Loucy (cell line): Measurements from ENCODE around the gene STAC.

Source experiments
- H2AFZ ChIP-seq: fragments of 200-600 bp; sonication (generic); 2 replicates; pipeline ENCODE4 v1.6.0; 2016; ENCODE audit warnings: antibody characterized with exemption, mild to moderate bottlenecking, low read length, moderate library complexity
- H3F3A ChIP-seq: fragments of 200-600 bp; 2 replicates; pipeline ENCODE4 v1.6.0; 2016; ENCODE audit warnings: antibody characterized with exemption, low read depth, mild to moderate bottlenecking
- H3K27me3 ChIP-seq: fragments of 200-600 bp; sonication (generic); 2 replicates; pipeline ENCODE4 v1.6.1; 2014; ENCODE audit warnings: low read length, mild to moderate bottlenecking; ENCODE audit not compliant: insufficient read depth, poor library complexity, severe bottlenecking
- H3K36me3 ChIP-seq: fragments of 200-600 bp; sonication (generic); 2 replicates; pipeline ENCODE4 v1.6.1; 2016; ENCODE audit warnings: low read length; ENCODE audit not compliant: insufficient read depth
- H3K4me1 ChIP-seq: fragments of 200-600 bp; sonication (generic); 2 replicates; pipeline ENCODE4 v1.5.1; 2014; ENCODE audit warnings: low read length, mild to moderate bottlenecking; ENCODE audit not compliant: insufficient read depth, poor library complexity, severe bottlenecking
- H3K4me2 ChIP-seq: fragments of 200-600 bp; sonication (generic); 2 replicates; pipeline ENCODE4 v1.6.0; 2014; ENCODE audit warnings: antibody characterized with exemption, low read length, low read depth, mild to moderate bottlenecking; ENCODE audit not compliant: poor library complexity, severe bottlenecking
- H3K4me3 ChIP-seq: fragments of 200-600 bp; sonication (generic); 2 replicates; pipeline ENCODE4 v1.5.1; 2014; ENCODE audit warnings: low read length, mild to moderate bottlenecking, mixed read lengths; ENCODE audit not compliant: poor library complexity, severe bottlenecking
- H3K79me2 ChIP-seq: fragments of 200-600 bp; sonication (generic); 2 replicates; pipeline ENCODE4 v1.6.1; 2014; ENCODE audit warnings: low read length; ENCODE audit not compliant: insufficient read depth
- H3K9ac ChIP-seq: fragments of 200-600 bp; sonication (generic); 2 replicates; pipeline ENCODE4 v1.6.0; 2014; ENCODE audit warnings: mild to moderate bottlenecking, low read depth, low read length, moderate library complexity; ENCODE audit not compliant: poor library complexity, severe bottlenecking
- H3K9me2 ChIP-seq: fragments of 200-600 bp; sonication (generic); replicated peaks from 2 replicates; pipeline ENCODE4 v1.6.1; 2016; ENCODE audit warnings: low read depth, low read length, mixed read lengths
- H3K9me3 ChIP-seq: fragments of 200-600 bp; sonication (generic); 2 replicates; pipeline ENCODE4 v1.6.1; 2014; ENCODE audit warnings: mild to moderate bottlenecking, antibody characterized with exemption, low read length, low read depth; ENCODE audit not compliant: insufficient read depth
- H4K20me1 ChIP-seq: fragments of 200-600 bp; sonication (generic); 2 replicates; pipeline ENCODE4 v1.6.0; 2014; ENCODE audit warnings: antibody characterized with exemption, low read length, mild to moderate bottlenecking; ENCODE audit not compliant: insufficient read depth, poor library complexity, severe bottlenecking
- CTCF ChIP-seq: fragments of 200-600 bp; sonication (generic); conservative IDR thresholded peaks from 2 replicates; pipeline ENCODE4 v1.5.1; 2014; ENCODE audit warnings: mild to moderate bottlenecking, antibody characterized with exemption, low read length
- EZH2phosphoT487 ChIP-seq: fragments of 200-600 bp; IDR thresholded peaks from 2 replicates; pipeline ENCODE4 v1.6.1; 2018; ENCODE audit warnings: antibody characterized with exemption, mild to moderate bottlenecking, moderate library complexity, borderline replicate concordance

Gene STAC

DNA sequence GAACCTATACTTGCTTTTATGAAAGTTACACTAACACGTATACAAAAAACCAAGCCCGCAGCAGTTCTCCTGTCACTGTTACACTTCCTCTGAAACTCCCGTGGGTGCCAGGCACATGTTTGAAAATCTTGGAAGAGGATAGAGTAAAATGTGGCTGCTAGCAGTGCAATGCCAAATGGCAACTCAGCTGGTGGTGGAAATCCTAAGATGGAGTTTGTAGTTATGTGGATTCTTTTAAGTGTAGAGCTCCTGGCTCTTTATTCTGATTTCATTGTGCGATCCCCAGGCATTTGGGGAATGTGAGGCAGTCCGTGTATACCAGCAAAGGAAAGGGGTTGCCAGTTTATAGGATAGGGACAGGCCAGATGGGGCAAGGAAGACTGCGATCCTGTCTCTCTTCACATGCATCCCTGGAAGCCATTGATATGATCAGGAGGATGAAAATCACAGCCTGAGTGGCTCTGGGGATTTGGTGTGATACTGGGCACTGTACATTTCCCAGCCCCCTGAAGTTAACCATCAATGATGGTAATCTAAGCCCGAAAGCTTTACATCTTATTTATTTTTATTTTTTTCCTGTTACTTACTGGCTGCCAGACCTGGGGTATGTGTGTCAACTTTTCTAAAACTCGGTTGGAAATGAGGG is 1.1 kb downstream of the STAC start:
- Histone ChIP-seq H3K79me2 (peaks cover 22% of the 10 kb centered on the region), H2AFZ (peak overlapping the region; percentile 94), H3K9ac (peak overlapping the region; percentile 74), H3K9me2 (no peaks in the 10 kb centered on the region), H3K9me3 (no peaks in the 10 kb centered on the region), H3K4me2 (peak overlapping the region; percentile 74), H3F3A (peaks cover 4% of the 10 kb centered on the region; the same call in 1 of the 2 replicates), H3K36me3 (no peaks in the 10 kb centered on the region), H3K27me3 (no peaks in the 10 kb centered on the region), H4K20me1 (no peaks in the 10 kb centered on the region), H3K4me1 (peaks cover 36% of the 10 kb centered on the region), H3K4me3 (peak overlapping the region; percentile 88)
- TF ChIP-seq CTCF = no peak
- no peak for TF ChIP-seq EZH2phosphoT487

DNA sequence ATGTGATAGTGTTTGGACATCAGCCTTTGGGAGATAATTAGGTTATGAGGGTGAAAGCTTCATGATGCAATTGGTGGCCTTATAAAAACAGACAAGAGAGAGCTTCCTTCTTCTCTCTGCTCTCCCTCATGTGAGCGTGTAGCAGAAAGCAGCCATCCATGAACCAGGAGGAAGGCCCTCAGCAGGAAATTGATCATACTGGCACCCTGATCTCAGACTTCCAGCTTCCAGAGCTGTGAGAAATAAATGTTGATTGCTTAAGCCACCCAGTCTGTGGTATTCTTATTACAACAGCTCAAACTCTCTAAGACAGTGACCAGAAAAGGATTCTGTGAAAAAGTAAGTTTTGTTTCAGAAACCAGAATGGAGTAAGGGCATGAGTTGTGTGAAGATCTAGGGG is 13.3 kb downstream of the STAC start:
- Histone ChIP-seq H3K9me2 (no peaks in the 10 kb centered on the region), H3K4me3 (no peak overlapping the region), H3K27me3 (no peaks in the 10 kb centered on the region), H4K20me1 (no peaks in the 10 kb centered on the region), H3K4me2 (no peak overlapping the region), H3F3A (no peaks in the 10 kb centered on the region), H3K9ac (no peak overlapping the region), H3K9me3 (no peaks in the 10 kb centered on the region), H3K79me2 (0 out of 2 replicates have a peak, but pooled peaks cover 4% of the 10 kb centered on the region), H3K4me1 (no peaks in the 10 kb centered on the region), H2AFZ (no peak overlapping the region), H3K36me3 (no peaks in the 10 kb centered on the region; the same call in 1 of the 2 replicates)
- TF ChIP-seq CTCF (no peak), EZH2phosphoT487 (no peak)

- H3K36me3 ChIP-seq = no peaks in the 10 kb centered on the region; the same call in 1 of the 2 replicates
- H3F3A ChIP-seq = no peaks in the 10 kb centered on the region
- TF ChIP-seq CTCF = no peak
- H3K4me3 ChIP-seq = no peak overlapping the region
- 0 out of 2 replicates have a peak, but pooled peaks cover under 1% of the 10 kb centered on the region for H3K79me2 ChIP-seq
- no peaks in the 10 kb centered on the region for H3K27me3 ChIP-seq
- no peaks in the 10 kb centered on the region for H3K9me3 ChIP-seq
- H3K4me2 ChIP-seq = no peak overlapping the region
- H2AFZ ChIP-seq = no peak overlapping the region
- H4K20me1 ChIP-seq = no peaks in the 10 kb centered on the region
- no peaks in the 10 kb centered on the region for H3K4me1 ChIP-seq
- no peaks in the 10 kb centered on the region for H3K9me2 ChIP-seq
- no peak overlapping the region for H3K9ac ChIP-seq
Observed at GRCh38 chr3:36394176-36394575, 13.9 kb downstream of the STAC start.
